ENCODE results near the gene TMPRSS7.
A peak's percentile ranks its signal among the peaks of the same experiment; 100 is the strongest.

The TMPRSS7 gene

DNA sequence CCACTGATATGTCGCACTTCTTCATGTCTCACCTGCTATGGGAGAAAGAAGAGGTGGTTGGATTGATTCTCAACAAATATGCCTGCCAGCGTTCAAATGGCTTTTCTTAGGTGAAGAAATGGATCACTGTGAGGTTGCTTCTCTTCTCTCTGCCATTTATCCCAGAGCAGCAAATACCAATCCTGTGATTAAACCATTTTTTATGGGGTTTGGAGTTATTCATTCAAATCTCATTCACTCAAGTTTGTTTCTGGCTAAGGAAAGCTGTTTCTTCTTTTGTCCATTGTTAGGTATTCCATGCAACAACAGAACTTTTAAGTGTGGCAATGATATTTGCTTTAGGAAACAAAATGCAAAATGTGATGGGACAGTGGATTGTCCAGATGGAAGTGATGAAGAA, 39.5 kb downstream of the TMPRSS7 start:
- DNase-seq = no peak

- peak; percentile 71 for DNase-seq
Observed at GRCh38 chr3:112074616-112075497, 40.3 kb downstream of the TMPRSS7 start.

- no peak for DNase-seq
Observed at GRCh38 chr3:112078125-112079083, 43.9 kb downstream of the TMPRSS7 start.

- DNase-seq = no peak
Observed at GRCh38 chr3:112083239-112083638, 48.7 kb downstream of the TMPRSS7 start.

- DNase-seq = no peak
Observed at GRCh38 chr3:112084980-112085705, 50.6 kb downstream of the TMPRSS7 start.

DNA sequence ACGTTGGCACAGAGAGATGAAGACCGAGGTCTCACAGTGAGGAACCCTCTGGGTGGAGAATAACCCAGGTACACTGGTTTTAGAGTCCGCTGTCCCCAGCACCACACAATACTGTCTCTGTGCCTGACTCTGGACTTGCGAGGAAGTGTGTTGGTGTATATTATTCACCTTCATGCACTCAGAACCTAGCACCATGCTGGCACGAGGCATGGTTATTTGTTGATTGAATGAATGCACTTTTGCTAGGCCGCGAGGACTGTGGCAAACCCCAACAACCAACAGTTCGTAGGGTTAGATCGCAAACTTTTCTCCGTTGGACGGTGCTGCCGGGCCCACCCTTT, 51.2 kb downstream of the TMPRSS7 start:
- DNase-seq = no peak

DNA sequence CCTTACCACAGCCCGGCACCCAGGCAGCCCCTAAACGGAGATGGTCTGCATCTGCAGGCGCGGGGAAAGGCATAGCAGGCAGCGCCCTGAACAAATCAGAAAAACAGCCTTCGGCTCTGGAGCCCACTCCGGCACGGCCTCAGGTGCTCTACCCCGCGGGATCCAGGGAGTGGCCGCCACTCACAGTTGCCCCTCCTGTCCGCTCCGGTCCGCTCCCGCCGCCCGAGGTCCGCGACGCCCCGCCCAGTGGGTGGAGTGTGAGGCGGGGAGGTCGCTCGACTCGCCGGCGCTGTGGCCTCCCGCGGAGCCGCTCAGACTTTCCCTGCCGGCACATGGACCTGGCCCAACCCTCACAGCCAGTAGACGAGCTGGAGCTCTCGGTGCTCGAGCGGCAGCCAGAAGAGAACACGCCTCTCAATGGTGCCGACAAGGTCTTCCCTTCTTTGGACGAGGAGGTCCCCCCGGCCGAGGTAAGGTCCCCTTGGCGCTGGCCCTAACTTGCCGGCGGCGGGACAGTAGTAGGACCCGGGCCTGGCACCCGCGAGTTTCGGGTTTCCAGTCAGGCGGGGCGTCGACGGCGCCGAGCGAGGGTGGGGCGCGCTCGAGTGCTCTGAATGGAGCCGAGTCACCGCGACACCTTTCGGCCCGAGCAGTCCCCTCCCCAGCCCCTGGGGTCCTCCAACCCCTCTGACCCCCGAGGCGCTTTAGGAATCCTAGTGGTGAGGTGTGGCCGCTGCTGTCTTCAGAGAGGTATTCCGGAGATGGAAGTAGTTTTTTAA, 51.7 kb downstream of the TMPRSS7 start, which contains the start of gene C3orf52:
C3orf52 (plus strand) TSS at position 314 of the 779 bp plus-strand sequence; CDS start at position 333, 19 bp downstream.
- peak; percentile 61 for DNase-seq

- DNase-seq = no peak
Observed at GRCh38 chr3:112086875-112087524, 52.5 kb downstream of the TMPRSS7 start.

DNA sequence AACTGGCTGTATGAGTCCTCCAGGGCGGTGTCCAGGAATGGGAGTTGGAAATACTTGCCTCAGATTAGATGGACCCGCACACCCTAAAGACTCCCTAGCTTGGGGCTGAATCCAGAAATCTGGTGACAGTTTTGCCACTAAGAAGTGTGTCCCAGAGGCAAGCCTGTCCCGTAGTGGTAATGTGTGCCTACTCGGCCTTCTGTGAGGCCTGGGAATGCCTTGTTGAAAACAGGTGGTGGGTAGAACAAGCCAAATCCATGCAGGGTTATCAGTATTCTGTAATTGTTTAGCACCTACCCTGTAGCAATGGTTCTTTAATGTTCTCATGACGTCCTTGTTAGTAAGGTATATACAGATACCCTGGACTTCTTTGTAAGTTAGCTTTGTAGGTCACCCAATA, 53.2 kb downstream of the TMPRSS7 start:
- DNase-seq = no peak

GRCh38 chr3:112088944-112089343, 54.4 kb downstream of the TMPRSS7 start:
- DNase-seq = no peak

DNA sequence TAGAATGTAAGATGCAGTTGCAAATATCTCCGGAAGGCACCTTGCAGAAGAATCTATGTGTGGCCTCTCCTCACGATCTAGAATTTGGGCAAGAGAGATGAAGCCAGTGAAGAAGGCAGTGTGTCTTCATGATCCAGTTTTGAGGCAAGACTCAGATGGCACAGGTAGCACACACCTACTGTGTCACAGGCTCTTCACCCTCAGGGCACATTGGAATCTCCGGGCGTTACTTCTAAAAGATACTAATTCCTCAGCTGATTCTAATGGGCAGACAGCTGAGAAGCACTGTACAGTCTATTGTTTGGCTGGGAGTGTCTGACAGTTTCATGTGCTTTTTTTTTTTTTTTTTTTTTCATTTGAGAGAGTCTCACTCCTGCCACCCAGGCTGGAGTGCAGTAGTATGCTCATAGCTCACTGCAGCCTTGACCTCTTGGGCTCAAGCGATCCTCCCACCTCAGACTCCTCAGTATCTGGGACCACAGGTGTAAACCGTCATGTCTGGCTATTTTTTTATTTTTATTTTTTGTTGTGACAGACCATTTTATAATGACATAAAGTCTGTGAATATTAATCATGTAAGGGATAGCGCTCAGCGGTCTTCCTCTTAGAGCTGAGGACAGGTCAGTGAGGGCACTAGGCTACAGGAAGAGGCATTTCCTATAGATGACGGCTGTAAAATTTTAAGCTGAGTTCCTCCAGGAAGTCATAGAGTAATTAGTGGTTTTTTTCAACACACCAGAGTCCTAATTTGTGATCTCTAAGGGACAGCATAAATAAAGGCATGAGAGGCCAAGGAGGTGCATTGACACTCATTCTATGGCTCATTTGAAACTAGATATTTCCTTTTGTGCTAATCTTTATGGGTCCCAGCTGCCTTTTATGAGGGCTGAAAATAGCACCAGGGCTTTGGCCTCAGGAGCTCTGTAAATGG, 55.7 kb downstream of the TMPRSS7 start:
- no peak for DNase-seq

- DNase-seq = no peak
Observed at GRCh38 chr3:112090887-112091586, 56.5 kb downstream of the TMPRSS7 start.

GRCh38 chr3:112092496-112093179, 58.1 kb downstream of the TMPRSS7 start:
- DNase-seq = no peak

- no peak for DNase-seq
Observed at GRCh38 chr3:112093180-112093522, 58.6 kb downstream of the TMPRSS7 start.

- no peak for DNase-seq
Observed at GRCh38 chr3:112095731-112096130, 61.2 kb downstream of the TMPRSS7 start.

DNA sequence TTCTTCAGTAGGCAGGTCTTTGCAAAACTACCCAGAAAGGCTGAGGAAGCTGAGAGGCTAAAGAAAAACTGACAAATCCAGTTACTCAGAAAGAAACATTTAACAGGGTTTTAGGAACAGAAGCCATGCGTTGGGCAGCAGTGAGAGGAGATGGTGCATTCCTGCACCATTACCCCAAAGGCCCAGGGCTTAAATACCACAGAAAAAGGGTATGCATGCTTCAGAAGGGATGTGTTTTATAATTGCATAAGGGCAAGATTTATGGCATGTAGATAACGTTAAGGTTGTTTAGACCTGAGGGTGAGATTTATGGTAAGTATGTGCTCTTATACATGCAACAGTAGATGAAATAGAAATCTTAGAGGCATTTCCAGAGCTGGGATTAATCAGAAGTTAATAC, 61.6 kb downstream of the TMPRSS7 start:
- no peak for DNase-seq

- DNase-seq = peak; percentile 82
Observed at GRCh38 chr3:112097378-112097777, 62.8 kb downstream of the TMPRSS7 start.

DNA sequence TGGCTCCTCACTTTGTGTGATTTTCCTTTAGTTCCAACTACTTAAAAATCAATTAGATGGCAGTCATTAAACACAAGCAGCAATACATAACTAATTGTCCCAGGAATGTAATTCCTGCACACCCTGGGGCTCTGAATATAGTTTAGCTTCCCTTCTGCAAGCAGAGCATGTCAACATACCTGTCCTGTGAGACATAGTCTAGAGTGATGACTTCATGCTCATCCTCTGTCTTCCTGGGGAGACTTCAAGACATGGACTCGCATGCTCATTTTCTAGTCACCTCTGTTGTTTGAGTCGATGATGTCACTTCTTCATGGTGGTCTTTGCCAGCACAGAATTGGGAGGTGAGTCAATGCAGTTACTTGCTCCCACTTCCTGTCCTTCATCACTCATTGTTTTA, 67.4 kb downstream of the TMPRSS7 start:
- DNase-seq = peak; percentile 29

GRCh38 chr3:112104774-112105173, 70.2 kb downstream of the TMPRSS7 start:
- no peak for DNase-seq
